ENCODE results near the gene LEF1. TPM values are rescaled to one million over a fixed set of nuclear protein-coding genes. Genes with fewer than 3 reads are reported as not detected.

Gene LEF1
- total RNA-seq, 2 donors from 2014 or later: 1.4 to 2.3 TPM

- intact Hi-C loops (cut with DNase I, micrococcal nuclease): no loop called here
- ATAC-seq (no peak), DNase-seq (no peak)
Observed at GRCh38 chr4:108159845-108160244, 8.9 kb downstream of the LEF1 start.

- DNase-seq (no peak), ATAC-seq (no peak)
- intact Hi-C loops (cut with DNase I, micrococcal nuclease): no loop called here
Observed at GRCh38 chr4:108157655-108158054, 11.1 kb downstream of the LEF1 start.

GRCh38 chr4:108156391-108156790 lies 12.3 kb downstream of the LEF1 start:
- no peak for ATAC-seq
- intact Hi-C loops (cut with DNase I, micrococcal nuclease): no loop called here
- no peak for DNase-seq

- ATAC-seq (no peak), DNase-seq (no peak)
- intact Hi-C loops (cut with DNase I, micrococcal nuclease): no loop called here
Observed at GRCh38 chr4:108155373-108155772, 13.4 kb downstream of the LEF1 start.

- no peak for DNase-seq
- intact Hi-C loops (cut with DNase I, micrococcal nuclease): no loop called here
- ATAC-seq: no peak
Observed at GRCh38 chr4:108152980-108153379, 15.8 kb downstream of the LEF1 start.

GRCh38 chr4:108149588-108150380 lies 18.9 kb downstream of the LEF1 start:
- DNase-seq: no peak
- no peak for ATAC-seq
- intact Hi-C loops (cut with DNase I, micrococcal nuclease): no loop called here

- DNase-seq (no peak), ATAC-seq (no peak)
- intact Hi-C loops (cut with DNase I, micrococcal nuclease): no loop called here
Observed at GRCh38 chr4:108148316-108148715, 20.4 kb downstream of the LEF1 start.

DNA sequence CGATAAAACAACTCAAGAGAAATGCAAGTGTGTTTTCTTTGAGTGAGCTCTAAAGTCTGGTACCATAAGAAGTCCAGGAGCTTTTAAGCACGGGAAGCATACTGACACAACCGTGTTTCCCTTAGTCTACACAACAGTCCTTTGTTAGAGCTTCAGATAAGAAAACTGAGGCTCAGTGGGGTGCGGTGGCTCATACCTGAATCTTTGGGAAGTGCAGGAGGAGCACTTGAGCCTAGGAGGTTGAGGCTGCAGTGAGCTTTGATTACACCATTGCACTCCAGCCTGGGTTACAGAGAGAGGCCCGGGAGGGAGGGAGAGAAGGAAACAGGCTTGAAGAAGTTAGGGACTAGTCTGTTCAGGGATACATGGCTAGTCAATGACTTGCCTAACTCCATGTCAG lies 21.9 kb downstream of the LEF1 start:
- ATAC-seq (no peak), DNase-seq (no peak)
- intact Hi-C loops (cut with DNase I, micrococcal nuclease): no loop called here

DNA sequence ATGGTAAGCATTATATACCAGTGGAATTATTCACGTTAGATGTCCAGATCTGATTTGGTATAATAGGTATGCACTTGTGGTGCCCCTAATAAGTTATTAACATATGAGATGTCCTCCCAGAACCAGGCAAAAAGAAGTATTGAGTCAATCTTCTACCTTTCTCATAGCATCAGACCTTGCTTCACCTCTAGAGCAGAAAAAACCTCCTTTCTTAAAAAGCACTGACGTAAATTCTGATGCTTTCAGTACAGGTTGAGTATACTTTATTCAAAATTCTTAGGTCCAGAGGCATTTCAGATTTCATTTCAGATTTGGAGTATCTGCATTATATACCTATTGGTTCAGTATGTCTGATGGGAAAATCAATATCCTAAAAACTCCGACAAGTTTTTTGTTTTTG lies 22.4 kb downstream of the LEF1 start:
- intact Hi-C loops (cut with DNase I, micrococcal nuclease): no loop called here
- no peak for ATAC-seq
- DNase-seq: no peak

GRCh38 chr4:108144451-108144850 lies 24.3 kb downstream of the LEF1 start:
- intact Hi-C loops (cut with DNase I, micrococcal nuclease): no loop called here
- DNase-seq (no peak), ATAC-seq (no peak)

DNA sequence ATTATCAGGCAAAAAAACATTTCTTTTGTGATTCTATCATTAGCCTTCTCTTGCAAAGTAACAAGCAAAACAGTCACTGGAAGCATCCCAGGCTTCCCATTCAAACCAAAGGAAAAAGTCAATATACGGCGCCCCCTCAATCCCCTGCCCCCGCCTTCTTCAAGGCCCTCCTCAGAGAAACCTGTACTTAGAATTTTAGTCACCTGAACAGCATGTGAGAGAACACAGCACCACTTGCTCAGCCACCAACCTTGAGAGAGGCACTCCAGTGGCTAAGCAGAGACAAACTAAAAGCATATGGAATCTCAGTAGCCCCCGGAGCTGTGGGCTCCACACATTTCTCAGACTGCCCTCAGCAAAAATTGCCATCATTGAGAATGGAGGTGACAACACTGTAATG lies 25.2 kb downstream of the LEF1 start:
- intact Hi-C loops (cut with DNase I, micrococcal nuclease): no loop called here
- DNase-seq: no peak
- no peak for ATAC-seq

DNA sequence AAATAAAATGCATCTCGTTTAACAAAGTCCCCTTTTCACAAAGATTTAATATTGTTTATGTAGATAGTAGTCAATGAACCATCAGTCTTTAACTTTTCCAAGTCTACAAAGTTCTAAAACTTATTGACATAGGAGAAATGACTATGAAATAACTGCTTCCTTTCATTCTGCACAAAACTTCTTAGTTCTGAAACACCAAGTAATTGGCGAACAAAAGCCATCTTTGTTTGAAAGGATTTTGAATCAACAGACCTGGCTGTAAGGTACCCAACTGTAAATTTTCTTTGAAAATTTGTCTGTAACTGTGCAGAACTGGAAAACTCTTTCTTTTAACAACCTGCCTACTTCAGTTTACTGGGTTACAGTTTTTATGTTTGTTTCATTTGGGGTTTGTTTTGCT lies 25.9 kb downstream of the LEF1 start:
- DNase-seq: no peak
- intact Hi-C loops (cut with DNase I, micrococcal nuclease): no loop called here
- ATAC-seq: no peak

- intact Hi-C loops (cut with DNase I, micrococcal nuclease): no loop called here
- no peak for DNase-seq
- ATAC-seq: no peak
Observed at GRCh38 chr4:108141213-108141950, 27.4 kb downstream of the LEF1 start.

- ATAC-seq (no peak), DNase-seq (no peak)
- intact Hi-C loops (cut with DNase I, micrococcal nuclease): no loop called here
Observed at GRCh38 chr4:108140328-108140727, 28.4 kb downstream of the LEF1 start.

- DNase-seq (no peak), ATAC-seq (peak; percentile 14)
- intact Hi-C loops (cut with DNase I, micrococcal nuclease): no loop called here
Observed at GRCh38 chr4:108139089-108139488, 29.6 kb downstream of the LEF1 start.

DNA sequence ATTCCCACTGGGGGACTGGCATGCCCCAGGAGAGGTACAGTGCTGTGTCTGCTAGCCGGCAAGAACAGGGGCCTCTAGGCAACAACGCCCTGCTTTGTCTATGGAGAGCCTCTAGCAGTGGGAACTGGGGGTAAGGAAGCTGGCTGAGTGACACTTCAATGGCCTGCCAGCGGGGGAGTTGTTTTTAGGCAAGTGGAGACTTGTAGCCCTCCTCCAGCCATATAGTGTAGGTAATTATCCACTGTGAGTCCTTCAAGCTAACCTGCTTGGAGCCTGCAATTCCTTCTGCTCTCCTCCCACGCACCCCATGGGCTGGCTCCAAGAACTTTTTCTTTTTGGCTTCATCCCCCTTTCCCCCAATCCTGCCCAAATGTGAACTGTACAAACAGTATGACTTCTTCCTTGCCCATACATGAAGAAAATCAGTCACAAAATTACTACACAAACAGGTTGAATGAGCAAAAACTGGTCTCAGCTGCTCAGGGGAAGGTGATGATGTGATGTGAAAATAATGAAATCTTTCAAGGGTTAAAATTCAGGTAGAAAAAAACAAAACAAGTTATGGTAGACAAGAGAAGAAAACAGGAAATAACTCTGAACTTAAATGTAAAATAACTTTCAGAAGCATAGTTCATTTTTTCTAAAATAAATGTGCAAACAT lies 33.1 kb downstream of the LEF1 start:
- DNase-seq (no peak), ATAC-seq (no peak)
- intact Hi-C loops (cut with DNase I, micrococcal nuclease): no loop called here

GRCh38 chr4:108130955-108131354 lies 37.8 kb downstream of the LEF1 start:
- no peak for DNase-seq
- intact Hi-C loops (cut with DNase I, micrococcal nuclease): no loop called here
- no peak for ATAC-seq

DNA sequence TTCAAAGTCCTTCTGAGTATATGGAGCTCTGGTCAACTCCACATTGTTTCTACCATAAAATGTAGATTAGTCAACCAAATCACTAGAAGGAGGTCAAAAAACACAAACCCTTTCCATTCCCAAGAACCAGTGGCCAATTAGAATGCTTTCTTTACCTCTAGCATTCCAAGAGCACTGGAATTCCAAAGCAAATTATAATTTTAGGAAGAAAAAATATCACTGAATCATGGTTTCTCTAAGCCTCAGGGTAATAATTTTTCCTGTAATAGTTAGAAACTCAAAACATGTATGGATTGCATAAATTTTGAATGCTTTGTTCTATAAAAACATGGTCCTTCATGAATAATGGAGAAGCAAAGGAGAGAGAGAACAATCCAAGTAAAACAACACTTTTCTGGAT lies 39.5 kb downstream of the LEF1 start:
- intact Hi-C loops (cut with DNase I, micrococcal nuclease): no loop called here
- ATAC-seq (no peak), DNase-seq (no peak)

DNA sequence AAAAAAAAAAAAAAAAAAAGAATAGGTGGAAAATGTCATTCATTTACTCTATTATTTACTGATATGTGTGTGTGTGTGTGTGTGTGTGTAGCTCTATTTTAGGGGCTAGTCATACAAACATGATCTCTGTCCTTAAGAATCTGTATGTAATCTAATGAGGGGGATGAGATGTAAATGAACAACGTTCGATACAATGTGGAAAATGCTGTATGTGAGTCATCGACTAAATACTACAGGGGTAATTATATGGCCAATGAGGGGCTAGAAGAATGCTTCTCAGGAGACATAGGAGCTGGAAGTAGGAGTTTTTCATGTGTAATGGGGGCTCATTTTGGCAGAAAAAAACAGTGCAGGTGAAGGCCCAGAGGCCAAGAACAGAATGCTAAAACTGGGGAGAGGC lies 41.9 kb downstream of the LEF1 start:
- intact Hi-C loops (cut with DNase I, micrococcal nuclease): no loop called here
- DNase-seq (no peak), ATAC-seq (no peak)

- DNase-seq (no peak), ATAC-seq (no peak)
- intact Hi-C loops (cut with DNase I, micrococcal nuclease): no loop called here
Observed at GRCh38 chr4:108120789-108121188, 47.9 kb downstream of the LEF1 start.

Data from left colon (tissue), 2 donors.